ENCODE measurements around the gene IDS.

DNA sequence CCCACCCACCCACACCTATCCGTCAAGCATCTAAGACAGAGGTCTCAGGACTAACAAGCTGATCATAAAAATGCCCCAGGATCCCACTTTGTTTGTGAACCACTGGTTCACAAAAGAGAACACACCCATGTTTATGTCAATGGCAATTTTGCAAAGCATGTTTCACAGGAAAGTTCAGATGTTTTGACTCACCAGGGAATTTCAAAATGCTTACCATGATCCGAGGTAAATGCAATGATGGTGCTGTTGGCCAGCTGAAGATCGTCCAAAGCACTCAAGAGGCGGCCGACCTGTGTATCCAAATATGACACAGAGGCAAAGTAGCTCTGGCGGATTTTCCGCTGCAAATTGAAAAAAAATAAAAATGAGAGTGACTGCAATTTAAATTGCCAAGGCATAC is 15.0 kb downstream of the IDS start:
- TF ChIP-seq, protein P1, sequence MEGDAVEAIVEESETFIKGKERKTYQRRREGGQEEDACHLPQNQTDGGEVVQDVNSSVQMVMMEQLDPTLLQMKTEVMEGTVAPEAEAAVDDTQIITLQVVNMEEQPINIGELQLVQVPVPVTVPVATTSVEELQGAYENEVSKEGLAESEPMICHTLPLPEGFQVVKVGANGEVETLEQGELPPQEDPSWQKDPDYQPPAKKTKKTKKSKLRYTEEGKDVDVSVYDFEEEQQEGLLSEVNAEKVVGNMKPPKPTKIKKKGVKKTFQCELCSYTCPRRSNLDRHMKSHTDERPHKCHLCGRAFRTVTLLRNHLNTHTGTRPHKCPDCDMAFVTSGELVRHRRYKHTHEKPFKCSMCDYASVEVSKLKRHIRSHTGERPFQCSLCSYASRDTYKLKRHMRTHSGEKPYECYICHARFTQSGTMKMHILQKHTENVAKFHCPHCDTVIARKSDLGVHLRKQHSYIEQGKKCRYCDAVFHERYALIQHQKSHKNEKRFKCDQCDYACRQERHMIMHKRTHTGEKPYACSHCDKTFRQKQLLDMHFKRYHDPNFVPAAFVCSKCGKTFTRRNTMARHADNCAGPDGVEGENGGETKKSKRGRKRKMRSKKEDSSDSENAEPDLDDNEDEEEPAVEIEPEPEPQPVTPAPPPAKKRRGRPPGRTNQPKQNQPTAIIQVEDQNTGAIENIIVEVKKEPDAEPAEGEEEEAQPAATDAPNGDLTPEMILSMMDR (conservative IDR thresholded peaks at IDR 0.05 in 1 of 2, IDR thresholded peaks at IDR 0.05 in 1 of 2; ENCODE audit: low read depth in 1 of 2, low read length in 2 of 2): no peak
- no peak for TF ChIP-seq EZH2 (IDR thresholded peaks at IDR 0.05; ENCODE audit: low read length, missing control alignments)
